SH-SY5Y (cell line): ENCODE data around the gene MAP3K6.

ENCODE experiments used
- GATA2 ChIP-seq: IDR thresholded peaks from 2 replicates; pipeline ENCODE4 v1.6.1; 2011; ENCODE audit warnings: mild to moderate bottlenecking, low read depth, low read length
- GATA3 ChIP-seq: IDR thresholded peaks from 2 replicates; pipeline ENCODE4 v1.6.1; 2011; ENCODE audit warnings: low read depth, mild to moderate bottlenecking, low read length, moderate library complexity

- TF ChIP-seq GATA3 (no peak), GATA2 (no peak)
These were observed 11.1 kb downstream of the MAP3K6 start for GRCh38 chr1:27355683-27356082.
